Fibroblast of lung (primary cell): Measurements from ENCODE around the gene HSPG2. TPM values are rescaled to one million over a fixed set of nuclear protein-coding genes. Genes with fewer than 3 reads are reported as not detected.
"Not testable (repeated sequence)": the region's sequence is repeated elsewhere in the genome, so short reads cannot be mapped to it uniquely, and the experiment has no call there.

ENCODE experiments used
- DNase-seq, 2 donors: peaks; one replicate each; pipeline versions ENCODE4 v3.0.0 to v3.0.0-alpha.2; 2010; ENCODE audit warnings: low read depth in 2 of 2
- H2AFZ ChIP-seq: 2 replicates; pipeline ENCODE4 v1.5.1; 2012; ENCODE audit warnings: low read length, control low read depth, inconsistent platforms
- H3K27ac ChIP-seq: 2 replicates; pipeline ENCODE4 v1.5.1; 2011; ENCODE audit warnings: low read length, control low read depth; ENCODE audit not compliant: insufficient read depth
- H3K27me3 ChIP-seq: 2 replicates; pipeline ENCODE4 v1.5.1; 2011; ENCODE audit warnings: mild to moderate bottlenecking, low read length; ENCODE audit not compliant: control insufficient read depth, insufficient read depth
- H3K36me3 ChIP-seq: 2 replicates; pipeline ENCODE4 v1.5.1; 2011; ENCODE audit warnings: low read length; ENCODE audit not compliant: control insufficient read depth, insufficient read depth
- H3K4me1 ChIP-seq: 2 replicates; pipeline ENCODE4 v1.5.1; 2011; ENCODE audit warnings: low read length; ENCODE audit not compliant: control insufficient read depth, insufficient read depth; ENCODE audit errors: extremely low read depth
- H3K4me2 ChIP-seq: 2 replicates; pipeline ENCODE4 v1.5.1; 2011; ENCODE audit warnings: low read length, control low read depth; ENCODE audit not compliant: insufficient read depth; ENCODE audit errors: extremely low read depth
- H3K4me3 ChIP-seq, 4 experiments: fragments of 200-600 bp in 1 of 4; sonication (generic) in 1 of 4; replicated peaks in 1 of 4; 2 replicates each; pipeline ENCODE4 v1.5.1; 2011 to 2016; ENCODE audit warnings: low read length in 4 of 4, low read depth in 3 of 4, mild to moderate bottlenecking in 3 of 4, control low read depth in 2 of 4, inconsistent platforms in 1 of 4, mixed read lengths in 1 of 4; ENCODE audit not compliant: insufficient read depth in 1 of 4; ENCODE audit errors: control extremely low read depth in 1 of 4
- H3K79me2 ChIP-seq: 2 replicates; pipeline ENCODE4 v1.5.1; 2012; ENCODE audit warnings: mild to moderate bottlenecking, low read length, inconsistent platforms; ENCODE audit not compliant: control insufficient read depth, insufficient read depth
- H3K9ac ChIP-seq: 2 replicates; pipeline ENCODE4 v1.5.1; 2011; ENCODE audit warnings: mild to moderate bottlenecking, low read length, control low read depth; ENCODE audit not compliant: insufficient read depth
- H3K9me3 ChIP-seq: 2 replicates; pipeline ENCODE4 v1.5.1; 2012; ENCODE audit warnings: low read depth, low read length; ENCODE audit not compliant: control insufficient read depth, insufficient read depth
- H4K20me1 ChIP-seq: 2 replicates; pipeline ENCODE4 v1.5.1; 2011; ENCODE audit warnings: low read length; ENCODE audit not compliant: control insufficient read depth, insufficient read depth; ENCODE audit errors: extremely low read depth
- EZH2 ChIP-seq: IDR thresholded peaks from 2 replicates; pipeline ENCODE4 v1.5.1; 2012; ENCODE audit warnings: low read length, control low read depth, mild to moderate bottlenecking; ENCODE audit errors: missing control alignments
- polyA plus RNA-seq, 2 donors: library from polyadenylated mRNA; depleted of rRNA in 1 of 2; stranded (reverse) in 1 of 2; unstranded in 1 of 2; fragments of >200 nt; gene quantifications; 2 replicates each; pipeline ENCODE4 v1.2.1, GENCODE V29; 2011 to 2012; ENCODE audit warnings: missing spikeins in 1 of 2
- total RNA-seq: library from RNA; depleted of rRNA; stranded (reverse); fragments of >200 nt; gene quantifications from 2 replicates; pipeline ENCODE4 v1.2.1, GENCODE V29; 2014
- TF ChIP-seq, protein P1 (sequence below), 2 donors: IDR thresholded peaks in 1 of 2; conservative IDR thresholded peaks in 1 of 2; 1 replicate in 1 of 2; 2 replicates in 1 of 2; pipeline ENCODE4 v1.5.1; 2011 to 2012; ENCODE audit warnings: low read length in 2 of 2, control low read depth in 1 of 2, inconsistent platforms in 1 of 2, low read depth in 1 of 2, mild to moderate bottlenecking in 1 of 2

The HSPG2 gene
- total and polyA plus RNA-seq, 2 donors (not counting 1 experiment from before 2014, with no cell fraction given) = 40.7 to 88.4 TPM

DNA sequence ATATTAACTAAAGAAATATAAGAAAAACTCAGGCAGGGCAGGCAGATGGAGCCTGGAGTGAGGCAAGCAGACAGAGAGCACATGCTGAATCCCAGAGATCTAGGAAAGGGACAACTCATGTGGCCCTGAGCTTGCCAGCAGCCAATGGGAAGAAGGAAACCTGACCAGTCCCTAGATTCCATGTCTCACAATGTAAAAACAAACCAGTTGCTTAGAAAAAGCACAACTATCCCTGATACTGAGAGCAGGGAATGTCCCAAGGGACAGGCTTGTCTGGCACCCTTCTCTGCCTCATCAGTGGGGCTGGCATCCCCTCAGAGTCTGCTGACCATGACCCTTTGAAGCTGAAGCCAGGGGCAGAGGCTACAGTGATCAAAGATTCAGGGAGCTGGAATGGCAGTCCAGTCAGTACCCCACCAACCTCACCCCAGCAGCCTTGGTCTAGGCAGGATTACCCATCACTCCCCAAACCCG, 27.8 kb downstream of the HSPG2 start:
- Histone ChIP-seq H3K27me3 (no peaks in the 10 kb centered on the region), H3K9me3 (no peaks in the 10 kb centered on the region), H3K4me1 (peaks cover 31% of the 10 kb centered on the region), H3K27ac (peak overlapping the region; percentile 69), H3K9ac (no peak overlapping the region), H4K20me1 (no peaks in the 10 kb centered on the region), H2AFZ (no peak overlapping the region), H3K4me2 (no peak overlapping the region), H3K36me3 (peaks cover 2% of the 10 kb centered on the region), H3K79me2 (peaks cover 35% of the 10 kb centered on the region), H3K4me3 (no peak overlapping the region)
- TF ChIP-seq, protein P1, sequence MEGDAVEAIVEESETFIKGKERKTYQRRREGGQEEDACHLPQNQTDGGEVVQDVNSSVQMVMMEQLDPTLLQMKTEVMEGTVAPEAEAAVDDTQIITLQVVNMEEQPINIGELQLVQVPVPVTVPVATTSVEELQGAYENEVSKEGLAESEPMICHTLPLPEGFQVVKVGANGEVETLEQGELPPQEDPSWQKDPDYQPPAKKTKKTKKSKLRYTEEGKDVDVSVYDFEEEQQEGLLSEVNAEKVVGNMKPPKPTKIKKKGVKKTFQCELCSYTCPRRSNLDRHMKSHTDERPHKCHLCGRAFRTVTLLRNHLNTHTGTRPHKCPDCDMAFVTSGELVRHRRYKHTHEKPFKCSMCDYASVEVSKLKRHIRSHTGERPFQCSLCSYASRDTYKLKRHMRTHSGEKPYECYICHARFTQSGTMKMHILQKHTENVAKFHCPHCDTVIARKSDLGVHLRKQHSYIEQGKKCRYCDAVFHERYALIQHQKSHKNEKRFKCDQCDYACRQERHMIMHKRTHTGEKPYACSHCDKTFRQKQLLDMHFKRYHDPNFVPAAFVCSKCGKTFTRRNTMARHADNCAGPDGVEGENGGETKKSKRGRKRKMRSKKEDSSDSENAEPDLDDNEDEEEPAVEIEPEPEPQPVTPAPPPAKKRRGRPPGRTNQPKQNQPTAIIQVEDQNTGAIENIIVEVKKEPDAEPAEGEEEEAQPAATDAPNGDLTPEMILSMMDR (conservative IDR thresholded peaks at IDR 0.05 in 1 of 2, IDR thresholded peaks at IDR 0.05 in 1 of 2; ENCODE audit: low read depth in 1 of 2, low read length in 2 of 2) = no peak
- TF ChIP-seq EZH2 = no peak
- peak; percentile 20 to 44 for DNase-seq

DNA sequence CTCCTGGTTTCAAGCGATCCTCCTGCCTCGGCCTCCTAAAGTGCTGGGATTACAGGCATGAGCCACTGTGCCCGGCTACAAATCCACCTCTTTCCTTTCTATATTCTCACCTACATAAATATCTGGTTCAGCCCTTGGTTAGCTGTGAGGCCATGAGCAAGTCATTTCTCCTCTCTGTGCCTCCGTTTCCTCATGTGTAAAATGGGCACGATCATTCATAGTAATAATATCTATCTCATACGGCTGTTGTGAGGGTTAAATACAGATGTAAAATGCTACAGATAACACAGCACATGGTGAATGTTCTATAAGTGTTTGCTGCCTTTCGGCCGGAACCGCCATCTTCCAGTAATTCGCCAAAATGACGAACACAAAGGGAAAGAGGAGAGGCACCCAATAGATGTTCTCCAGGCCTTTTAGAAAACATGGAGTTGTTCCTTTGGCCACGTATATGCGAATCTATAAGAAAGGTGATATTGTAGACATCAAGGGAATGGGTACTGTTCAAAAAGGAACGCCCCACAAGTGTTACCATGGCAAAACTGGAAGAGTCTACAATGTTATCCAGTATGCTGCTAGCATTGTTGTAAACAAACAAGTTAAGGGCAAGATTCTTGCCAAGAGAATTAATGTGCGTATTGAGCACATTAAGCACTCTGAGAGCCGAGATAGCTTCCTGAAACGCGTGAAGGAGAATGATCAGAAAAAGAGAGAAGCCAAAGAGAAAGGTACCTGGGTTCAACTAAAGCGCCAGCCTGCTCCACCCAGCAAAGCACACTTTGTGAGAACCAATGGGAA, 29.2 kb downstream of the HSPG2 start:
- H3K4me1 ChIP-seq = peaks cover 29% of the 10 kb centered on the region
- not testable (repeated sequence) for H4K20me1 ChIP-seq, H3K9ac ChIP-seq, H3K9me3 ChIP-seq, H2AFZ ChIP-seq, H3K27me3 ChIP-seq, H3K4me2 ChIP-seq, DNase-seq, H3K4me3 ChIP-seq, H3K36me3 ChIP-seq
- peak overlapping the region; percentile 4 for H3K27ac ChIP-seq
- peaks cover 25% of the 10 kb centered on the region for H3K79me2 ChIP-seq

DNA sequence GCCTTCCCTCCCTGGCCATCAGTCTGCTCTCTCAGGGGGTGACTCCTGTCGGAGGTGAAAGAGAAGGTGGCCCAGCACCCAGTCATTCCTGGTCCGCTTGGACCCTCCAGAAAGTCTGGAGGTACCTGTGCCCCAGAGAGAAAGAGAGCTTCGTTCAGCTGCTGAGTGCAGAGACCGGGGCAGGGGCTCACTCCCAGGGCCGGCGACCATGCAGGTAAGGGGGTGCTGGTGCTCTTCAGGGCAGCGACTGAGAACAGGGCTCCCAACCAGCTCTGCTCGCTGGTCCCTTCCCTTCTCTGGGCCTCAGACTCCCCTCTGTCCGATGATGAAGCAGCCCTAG, 30.1 kb downstream of the HSPG2 start:
- Histone ChIP-seq H3K4me1 (peaks cover 30% of the 10 kb centered on the region), H2AFZ (no peak overlapping the region), H3K27me3 (no peaks in the 10 kb centered on the region), H3K4me3 (no peak overlapping the region), H3K9me3 (no peaks in the 10 kb centered on the region), H3K9ac (no peak overlapping the region), H3K79me2 (peaks cover 33% of the 10 kb centered on the region), H4K20me1 (no peaks in the 10 kb centered on the region), H3K4me2 (no peak overlapping the region), H3K36me3 (peaks cover 2% of the 10 kb centered on the region), H3K27ac (no peak overlapping the region)
- no peak for DNase-seq
- TF ChIP-seq, protein P1 (conservative IDR thresholded peaks at IDR 0.05 in 1 of 2, IDR thresholded peaks at IDR 0.05 in 1 of 2; ENCODE audit: low read depth in 1 of 2, low read length in 2 of 2) = no peak
- TF ChIP-seq EZH2 = no peak
